GM19455 (cell line): Measurements from ENCODE around the gene ERICH4.

Experiments used
- ATAC-seq: cut with Tn5 transposase; IDR thresholded peaks from one replicate; pipeline ENCODE4 v1.9.1; 2021; ENCODE audit not compliant: unreplicated experiment

The ERICH4 gene

DNA sequence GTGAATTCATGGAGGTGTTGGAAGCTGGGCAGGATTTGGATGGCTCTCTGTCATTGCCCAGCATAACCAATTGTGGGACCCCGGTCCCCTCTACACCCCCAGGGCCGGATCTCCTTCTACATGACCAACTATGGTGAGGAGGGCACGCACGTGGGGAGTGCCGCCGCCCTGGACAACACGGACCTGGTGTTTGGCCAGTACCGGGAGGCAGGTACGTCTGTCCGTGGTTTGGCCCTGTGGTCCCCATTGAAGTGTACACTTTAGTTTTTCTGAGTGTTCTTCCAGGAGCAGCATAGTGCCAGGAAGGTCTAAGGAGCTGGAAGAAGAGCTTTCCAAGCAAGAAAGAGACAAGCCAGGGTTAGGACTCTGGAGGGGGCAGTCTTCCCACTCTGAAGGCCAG lies 29.0 kb upstream of the ERICH4 start:
- no peak for ATAC-seq

DNA sequence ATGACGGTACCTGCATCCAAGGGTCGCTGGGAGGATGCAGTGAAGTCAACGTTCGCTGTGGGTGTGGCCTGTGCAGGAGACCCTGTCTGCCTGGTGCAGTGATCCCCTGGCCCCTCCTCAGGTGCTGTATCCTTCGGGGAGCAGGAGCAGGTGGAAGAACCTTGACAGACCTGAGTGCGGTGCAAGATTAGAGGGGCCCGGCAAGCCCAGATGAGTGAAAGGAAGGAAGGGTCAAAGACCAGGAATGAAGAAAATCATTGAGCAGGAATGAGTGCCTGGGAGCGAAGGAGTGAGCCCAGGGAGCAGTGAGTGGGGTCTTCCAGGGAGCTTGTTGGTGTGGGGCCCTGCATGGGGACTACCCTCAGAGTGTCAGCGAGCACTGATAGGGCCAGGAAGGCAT lies 28.5 kb upstream of the ERICH4 start:
- no peak for ATAC-seq

DNA sequence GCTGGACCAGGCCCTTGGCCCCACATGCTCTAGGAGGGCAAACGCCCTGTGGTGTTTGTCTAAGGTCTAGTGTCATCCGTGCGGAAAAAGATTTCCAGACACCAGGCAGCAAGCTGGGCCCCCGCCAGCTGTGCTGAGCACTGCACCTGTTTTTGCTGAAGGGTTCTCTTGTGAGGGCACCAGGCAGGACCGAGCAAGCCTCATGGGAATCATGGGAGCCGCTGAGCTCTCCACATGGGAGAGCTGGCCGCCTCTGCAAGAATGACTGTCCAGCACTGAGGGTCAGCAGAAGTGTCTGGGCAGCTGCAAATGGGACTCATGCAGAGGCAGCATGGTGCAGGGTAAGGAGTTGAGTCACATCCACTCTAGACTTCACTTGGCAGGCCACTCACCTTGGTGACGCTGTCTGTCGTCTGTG lies 27.8 kb upstream of the ERICH4 start:
- no peak for ATAC-seq

- no peak for ATAC-seq
These were observed 26.7 kb upstream of the ERICH4 start for GRCh38 chr19:41416194-41416674.

- ATAC-seq = no peak
These were observed 22.7 kb upstream of the ERICH4 start for GRCh38 chr19:41420101-41420880.

DNA sequence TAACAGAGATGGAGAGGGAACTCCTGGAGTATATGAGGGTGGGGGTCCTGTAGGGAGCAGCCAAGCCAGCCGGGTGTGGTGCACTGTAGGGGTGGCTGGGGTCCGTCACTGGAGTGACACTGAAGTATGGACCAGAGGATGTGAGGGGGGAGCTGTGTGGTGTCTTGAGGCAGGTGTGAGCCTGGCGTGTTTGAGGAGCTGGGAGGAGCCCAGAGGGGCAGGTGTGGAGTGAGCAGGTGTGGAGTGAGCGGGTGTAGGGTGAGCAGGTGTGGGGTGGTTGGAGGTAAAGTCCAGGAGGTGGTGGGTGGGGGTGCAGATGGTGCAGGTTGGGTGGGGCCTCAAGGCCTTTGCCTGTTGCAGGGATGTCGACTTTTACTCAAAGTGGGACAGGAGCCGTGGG lies 21.6 kb upstream of the ERICH4 start:
- no peak for ATAC-seq

- ATAC-seq = no peak
These were observed 21.0 kb upstream of the ERICH4 start for GRCh38 chr19:41421973-41422372.

DNA sequence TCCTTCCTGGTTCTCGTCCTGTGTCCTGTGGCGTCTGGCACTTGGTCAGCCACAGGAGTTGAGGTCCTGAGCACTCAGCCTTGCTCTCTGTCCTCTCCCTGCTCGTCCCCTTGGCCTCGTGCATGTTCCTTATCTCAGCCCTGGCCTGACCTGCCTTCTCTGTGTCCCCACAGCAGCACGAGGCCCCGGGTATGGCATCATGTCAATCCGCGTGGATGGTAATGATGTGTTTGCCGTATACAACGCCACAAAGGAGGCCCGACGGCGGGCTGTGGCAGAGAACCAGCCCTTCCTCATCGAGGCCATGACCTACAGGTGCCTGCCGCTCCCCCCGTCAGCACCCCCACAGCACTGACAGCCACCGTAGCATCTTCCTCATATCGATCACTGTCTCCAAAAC lies 20.5 kb upstream of the ERICH4 start:
- ATAC-seq = no peak

- no peak for ATAC-seq
These were observed 20.0 kb upstream of the ERICH4 start for GRCh38 chr19:41422955-41423354.

- no peak for ATAC-seq
These were observed 18.4 kb upstream of the ERICH4 start for GRCh38 chr19:41424335-41425173.

DNA sequence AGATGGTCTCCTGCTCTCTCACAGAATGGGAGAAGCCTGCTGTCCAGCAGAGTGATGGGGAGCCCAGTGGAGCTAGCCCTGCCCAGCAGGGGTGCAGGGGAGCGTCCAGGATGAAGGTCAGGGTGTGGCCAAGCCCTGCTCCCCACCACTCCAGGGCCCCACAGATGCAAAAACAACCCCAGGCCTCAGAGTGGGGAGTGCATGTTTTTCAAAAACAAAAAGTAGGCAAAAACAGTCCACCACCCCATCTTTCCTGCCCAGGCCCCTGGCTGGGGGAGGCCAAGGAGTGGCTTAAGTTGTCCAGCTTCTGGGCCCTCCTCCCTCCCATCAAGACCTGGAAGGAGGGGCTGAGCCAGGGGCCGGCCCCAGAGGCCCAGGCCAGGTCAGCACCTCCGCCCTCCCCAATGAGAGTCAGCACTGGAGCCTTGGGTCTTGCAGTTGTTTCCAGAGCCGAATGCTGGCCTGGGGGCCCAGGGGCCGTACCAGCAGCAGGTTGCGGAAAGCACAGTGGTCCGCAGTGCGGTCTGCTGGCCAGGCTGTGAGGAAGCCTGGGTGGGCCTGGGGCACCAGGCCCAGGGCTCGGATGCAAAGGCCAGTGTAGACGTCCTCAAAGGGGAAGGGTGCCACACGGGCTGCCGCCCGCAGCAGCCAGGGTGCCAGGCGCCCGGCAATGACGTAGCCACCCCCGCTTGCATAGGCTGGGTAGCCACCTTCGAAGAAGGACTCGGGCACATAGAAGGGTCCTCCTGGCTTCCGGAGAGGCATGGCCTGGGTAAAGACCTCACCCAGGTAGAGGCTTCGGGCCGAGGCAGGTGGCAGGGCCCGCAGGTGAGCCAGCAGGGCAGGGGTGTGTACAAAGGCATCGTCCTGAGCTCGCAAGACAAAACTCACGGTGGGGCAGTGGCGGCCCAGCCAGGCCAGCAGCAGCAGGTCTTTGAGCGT lies 17.5 kb upstream of the ERICH4 start:
- no peak for ATAC-seq

DNA sequence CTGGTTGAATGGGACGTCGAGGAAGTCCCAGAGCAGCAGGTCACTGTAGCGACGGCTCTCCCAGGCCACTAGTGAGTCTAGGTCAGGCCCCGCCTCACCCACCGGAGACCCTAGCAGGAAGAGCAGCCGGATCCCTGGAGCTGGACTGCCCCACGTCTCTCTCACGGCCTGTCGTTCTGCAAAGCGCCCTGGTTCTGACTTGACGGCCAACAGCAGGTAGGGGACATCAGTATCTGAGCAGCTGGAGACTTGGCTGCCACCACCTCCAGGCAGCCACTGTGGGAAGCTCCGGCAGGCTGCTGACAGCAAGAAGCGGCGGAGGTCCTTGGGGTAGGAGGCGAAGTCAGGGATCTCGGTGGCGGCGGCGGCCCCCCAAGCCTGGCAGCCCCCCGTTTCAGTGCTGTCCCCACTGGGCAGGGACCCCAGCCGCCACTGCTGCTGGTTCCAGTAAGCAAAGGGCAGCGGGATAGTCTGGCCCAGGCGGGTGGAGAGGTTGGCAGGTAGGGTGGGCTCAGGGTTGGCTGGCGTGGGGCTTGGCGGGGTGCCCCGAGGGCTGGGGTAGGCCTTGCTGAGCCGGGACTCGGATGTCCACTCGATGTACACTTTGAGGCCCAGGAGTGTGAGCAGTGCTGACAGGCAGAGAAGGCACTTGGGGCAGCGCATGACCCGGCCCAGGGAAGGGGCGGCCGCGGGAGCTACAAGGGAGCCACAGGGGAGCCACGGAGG lies 16.7 kb upstream of the ERICH4 start:
- ATAC-seq = no peak

DNA sequence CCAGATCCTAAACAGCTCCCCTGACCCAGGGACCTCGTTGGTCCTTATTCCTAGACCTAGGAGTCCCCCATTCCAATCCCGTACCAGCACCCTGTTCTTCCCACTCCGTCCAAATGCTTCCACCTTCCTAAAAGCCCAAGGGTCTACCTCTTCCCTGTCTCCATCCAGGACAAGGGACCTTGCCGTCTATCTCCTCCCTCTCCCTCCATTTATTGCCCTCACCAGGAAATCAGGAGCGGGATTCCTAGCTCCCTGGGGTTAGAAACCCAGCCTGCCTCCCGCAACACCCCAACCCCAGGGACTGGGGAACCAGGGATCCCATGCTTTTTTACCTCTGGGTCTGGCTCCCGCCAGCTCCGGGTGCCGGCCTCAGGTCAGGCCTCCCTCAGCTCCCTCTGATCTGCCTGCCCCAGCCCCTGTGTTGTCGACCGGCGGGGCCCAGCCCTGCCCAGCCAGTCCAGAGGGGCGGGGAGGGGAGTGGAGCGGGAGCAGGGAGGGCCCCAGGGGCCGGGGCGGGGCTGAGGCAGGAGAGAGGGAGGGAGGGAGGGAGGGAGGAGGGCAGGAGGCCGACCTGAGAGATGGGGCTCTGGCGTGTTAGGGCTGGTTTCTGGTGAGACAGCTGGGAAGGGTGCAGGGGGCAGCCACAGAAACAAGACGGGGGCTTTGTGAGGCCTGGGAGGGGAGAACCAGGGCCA lies 15.9 kb upstream of the ERICH4 start, which contains the start of gene B3GNT8:
B3GNT8 (minus strand) TSS at position 423 of the 695 bp plus-strand sequence. CDS start 596 bp downstream, outside the sequence.
- no peak for ATAC-seq

GRCh38 chr19:41427647-41428480 lies 15.1 kb upstream of the ERICH4 start:
- no peak for ATAC-seq

DNA sequence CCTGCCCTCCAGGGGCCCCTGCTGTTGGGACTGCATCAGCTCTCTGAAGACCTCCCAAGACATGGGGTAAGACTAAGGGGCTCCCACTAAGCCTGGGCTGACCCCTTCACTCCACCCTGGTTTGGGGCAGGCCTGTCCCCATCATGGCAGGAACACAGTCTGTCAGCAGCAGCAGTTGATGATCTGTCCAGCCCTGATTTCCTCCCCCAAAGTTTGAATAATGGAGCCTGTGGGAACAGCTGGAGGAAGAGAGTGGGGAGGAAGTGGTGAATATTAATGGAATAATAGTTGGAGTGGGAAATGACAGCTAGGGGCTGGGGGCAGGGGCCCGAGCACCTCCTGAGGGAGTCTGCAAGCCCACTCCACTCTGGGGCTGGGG lies 14.5 kb upstream of the ERICH4 start:
- no peak for ATAC-seq

- no peak for ATAC-seq
These were observed 12.0 kb upstream of the ERICH4 start for GRCh38 chr19:41430922-41431321.

- no peak for ATAC-seq
These were observed 11.2 kb upstream of the ERICH4 start for GRCh38 chr19:41431426-41432386.

- ATAC-seq = no peak
These were observed 9.8 kb upstream of the ERICH4 start for GRCh38 chr19:41433171-41433570.
